ENCODE results near the gene ADAMTS14.
"Not testable (repeated sequence)": the region's sequence is repeated elsewhere in the genome, so short reads cannot be mapped to it uniquely, and the experiment has no call there.

The ADAMTS14 gene

DNA sequence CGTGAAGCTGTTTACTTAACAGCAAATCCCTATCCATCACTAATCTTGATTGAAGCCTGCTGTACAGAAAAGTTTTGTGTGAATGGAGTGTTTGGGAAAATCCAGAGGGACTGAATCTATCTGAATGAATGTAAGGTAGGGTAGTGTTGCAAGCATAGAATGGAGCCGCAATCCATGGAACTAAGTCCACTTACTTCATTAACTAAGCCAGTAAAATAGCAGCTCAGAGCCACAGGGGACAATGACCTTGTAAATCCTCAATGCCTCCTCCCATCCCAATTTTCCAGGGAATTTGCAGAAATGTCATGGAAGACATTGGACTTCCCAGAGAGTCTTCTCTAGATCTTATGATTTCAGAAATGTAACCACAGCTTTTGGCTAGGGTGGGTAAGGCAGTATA is 97.7 kb downstream of the ADAMTS14 start:
- TF ChIP-seq, protein P1, sequence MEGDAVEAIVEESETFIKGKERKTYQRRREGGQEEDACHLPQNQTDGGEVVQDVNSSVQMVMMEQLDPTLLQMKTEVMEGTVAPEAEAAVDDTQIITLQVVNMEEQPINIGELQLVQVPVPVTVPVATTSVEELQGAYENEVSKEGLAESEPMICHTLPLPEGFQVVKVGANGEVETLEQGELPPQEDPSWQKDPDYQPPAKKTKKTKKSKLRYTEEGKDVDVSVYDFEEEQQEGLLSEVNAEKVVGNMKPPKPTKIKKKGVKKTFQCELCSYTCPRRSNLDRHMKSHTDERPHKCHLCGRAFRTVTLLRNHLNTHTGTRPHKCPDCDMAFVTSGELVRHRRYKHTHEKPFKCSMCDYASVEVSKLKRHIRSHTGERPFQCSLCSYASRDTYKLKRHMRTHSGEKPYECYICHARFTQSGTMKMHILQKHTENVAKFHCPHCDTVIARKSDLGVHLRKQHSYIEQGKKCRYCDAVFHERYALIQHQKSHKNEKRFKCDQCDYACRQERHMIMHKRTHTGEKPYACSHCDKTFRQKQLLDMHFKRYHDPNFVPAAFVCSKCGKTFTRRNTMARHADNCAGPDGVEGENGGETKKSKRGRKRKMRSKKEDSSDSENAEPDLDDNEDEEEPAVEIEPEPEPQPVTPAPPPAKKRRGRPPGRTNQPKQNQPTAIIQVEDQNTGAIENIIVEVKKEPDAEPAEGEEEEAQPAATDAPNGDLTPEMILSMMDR (IDR thresholded peaks at IDR 0.05; ENCODE audit: extremely low read depth, missing control alignments) = no peak
- no peak for DNase-seq (ENCODE audit: low spot score)

DNA sequence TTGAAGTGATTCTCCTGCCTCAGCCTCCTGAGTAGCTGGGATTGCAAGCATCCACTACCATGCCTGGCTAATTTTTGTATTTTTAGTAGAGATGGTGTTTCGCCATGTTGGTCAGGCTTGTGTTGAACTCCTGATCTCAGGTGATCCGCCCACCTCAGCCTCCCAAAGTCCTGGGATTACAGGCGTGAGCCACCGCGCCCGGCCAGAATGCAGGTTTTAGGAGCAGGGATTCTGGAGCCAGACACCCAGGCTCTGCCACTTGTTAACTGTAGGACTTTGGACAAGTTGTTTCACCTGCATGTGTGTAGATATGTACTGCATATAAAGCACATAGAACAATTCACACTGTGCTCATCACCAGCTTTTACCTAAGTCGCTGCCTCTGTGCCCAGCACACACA is 98.2 kb downstream of the ADAMTS14 start:
- not testable (repeated sequence) for DNase-seq (ENCODE audit: low spot score)

DNA sequence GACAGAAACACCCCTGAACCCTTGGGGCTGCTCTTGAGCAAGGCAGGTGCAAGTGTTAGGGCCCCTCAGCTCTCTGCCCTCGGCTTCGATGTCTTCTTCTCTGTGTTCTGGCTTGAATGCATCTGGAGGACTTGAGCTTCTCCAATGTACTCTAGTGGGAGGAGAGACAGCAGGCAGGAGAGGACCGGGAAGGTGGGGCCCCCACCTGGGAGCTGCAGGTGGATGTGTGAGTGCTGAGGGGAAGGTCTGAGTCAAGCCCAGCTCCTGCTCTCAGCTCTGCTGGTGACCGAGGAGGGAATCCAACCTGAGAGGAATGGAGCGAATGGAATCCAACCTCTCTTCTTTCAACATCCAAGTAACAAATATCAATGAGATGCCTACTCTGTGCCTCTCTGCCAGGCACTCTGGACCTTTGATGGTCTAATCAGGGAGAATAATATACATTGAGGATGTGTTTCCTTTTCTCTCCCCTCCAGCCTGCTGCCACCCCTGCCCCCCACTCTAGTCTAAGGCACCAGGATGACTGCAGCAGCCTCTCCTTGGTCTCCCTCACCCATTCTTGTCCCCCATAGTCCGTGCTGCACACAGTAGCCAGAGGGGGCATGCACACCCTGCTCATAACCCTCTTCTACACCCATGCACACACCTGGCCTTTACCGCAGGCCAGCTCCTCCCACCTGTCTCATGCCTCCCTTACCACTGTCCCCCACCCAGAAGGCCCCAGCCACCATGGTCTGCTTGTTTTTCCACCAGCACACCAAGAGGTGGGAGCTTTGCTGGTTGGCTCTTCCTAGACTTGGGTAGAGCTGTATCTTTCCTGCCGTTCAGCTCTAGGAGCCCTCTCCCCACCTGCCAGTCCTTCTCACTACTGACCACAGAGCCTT is 99.2 kb downstream of the ADAMTS14 start:
- TF ChIP-seq, protein P1 (IDR thresholded peaks at IDR 0.05; ENCODE audit: extremely low read depth, missing control alignments) = no peak
- no peak for DNase-seq (ENCODE audit: low spot score)

DNA sequence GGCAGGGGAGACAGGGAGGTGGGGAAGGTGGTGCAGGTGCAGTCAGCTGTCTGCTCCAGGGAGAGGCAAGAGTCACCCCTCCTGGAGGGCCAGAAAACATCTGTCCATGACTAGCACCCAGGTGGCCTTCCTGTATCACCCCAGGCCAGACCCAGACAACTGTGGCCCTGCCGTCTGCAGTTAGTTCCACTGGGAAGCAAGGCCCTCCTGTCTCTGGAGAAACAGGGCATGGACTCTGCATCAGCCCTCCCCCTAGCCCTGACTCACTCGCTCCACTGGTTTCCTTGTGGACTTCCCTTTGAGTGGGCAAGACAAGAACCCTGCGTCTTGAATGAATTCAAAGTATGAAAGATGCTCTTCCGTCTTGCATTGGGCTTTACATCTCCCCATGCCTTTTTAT is 100.3 kb downstream of the ADAMTS14 start:
- DNase-seq (ENCODE audit: low spot score) = no peak
- TF ChIP-seq, protein P1 (IDR thresholded peaks at IDR 0.05; ENCODE audit: extremely low read depth, missing control alignments) = no peak

DNA sequence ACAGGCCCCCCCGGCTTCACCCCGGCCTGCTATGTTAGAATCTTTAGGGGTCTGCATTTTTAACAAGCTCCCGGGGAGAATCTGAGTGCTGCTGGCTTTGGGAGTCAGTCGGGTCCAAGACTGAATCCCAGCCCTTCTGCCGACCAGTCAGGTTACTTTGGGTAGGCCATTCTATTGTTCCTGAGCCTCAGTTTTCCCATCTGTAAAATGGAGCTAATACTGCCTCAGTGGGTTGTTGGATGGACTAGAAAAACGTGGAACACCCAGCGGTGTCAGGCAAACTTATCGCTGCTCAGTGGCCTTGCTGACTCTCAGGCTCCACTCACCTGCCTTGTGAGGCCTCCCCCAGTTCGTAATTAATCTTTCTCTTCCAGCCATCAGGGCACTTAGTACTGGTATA is 101.2 kb downstream of the ADAMTS14 start:
- TF ChIP-seq, protein P1 (IDR thresholded peaks at IDR 0.05; ENCODE audit: extremely low read depth, missing control alignments) = no peak
- no peak for DNase-seq (ENCODE audit: low spot score)

DNA sequence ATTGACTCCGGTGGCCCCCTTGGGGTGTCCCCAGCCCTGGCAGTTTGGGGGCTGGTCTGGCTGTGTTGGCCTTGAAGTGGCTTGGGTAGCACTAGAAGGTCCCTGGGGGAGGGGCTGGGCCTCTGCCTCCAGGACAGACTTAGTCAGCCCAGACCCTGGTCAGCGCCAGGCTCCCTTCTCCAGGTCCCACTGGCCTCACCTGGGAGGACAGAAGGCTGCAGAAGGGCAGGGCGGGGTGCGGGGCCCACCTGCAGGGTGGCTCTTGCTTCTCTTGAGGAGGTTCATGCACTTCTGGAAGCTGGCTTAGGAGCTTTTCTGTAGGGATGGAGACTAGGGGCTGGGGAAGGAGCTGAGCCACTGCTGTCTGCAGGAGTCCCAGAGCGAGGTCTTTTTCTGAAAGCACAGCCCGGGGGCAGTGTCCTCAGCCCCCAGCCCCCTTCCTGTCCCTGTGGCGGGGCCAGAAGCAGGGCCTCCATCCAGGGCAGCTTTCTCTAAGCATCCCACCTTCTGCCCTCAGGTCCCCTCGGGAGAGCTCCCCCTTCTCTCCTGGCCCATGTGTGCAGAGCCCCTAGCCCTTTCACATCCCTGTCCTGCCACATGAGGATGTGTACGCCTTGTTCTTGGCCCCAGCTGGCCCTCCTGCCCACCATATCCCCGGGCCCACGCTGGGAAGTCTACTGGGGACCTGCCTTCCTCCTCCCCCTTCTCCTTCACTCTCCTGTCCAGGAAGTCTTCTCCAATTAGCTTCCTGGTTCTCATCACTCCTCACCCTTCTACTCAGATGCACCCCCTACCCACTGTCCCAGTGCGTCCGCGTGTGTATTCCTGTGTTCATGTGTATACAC is 101.9 kb downstream of the ADAMTS14 start:
- TF ChIP-seq, protein P1 (IDR thresholded peaks at IDR 0.05; ENCODE audit: extremely low read depth, missing control alignments) = no peak

DNA sequence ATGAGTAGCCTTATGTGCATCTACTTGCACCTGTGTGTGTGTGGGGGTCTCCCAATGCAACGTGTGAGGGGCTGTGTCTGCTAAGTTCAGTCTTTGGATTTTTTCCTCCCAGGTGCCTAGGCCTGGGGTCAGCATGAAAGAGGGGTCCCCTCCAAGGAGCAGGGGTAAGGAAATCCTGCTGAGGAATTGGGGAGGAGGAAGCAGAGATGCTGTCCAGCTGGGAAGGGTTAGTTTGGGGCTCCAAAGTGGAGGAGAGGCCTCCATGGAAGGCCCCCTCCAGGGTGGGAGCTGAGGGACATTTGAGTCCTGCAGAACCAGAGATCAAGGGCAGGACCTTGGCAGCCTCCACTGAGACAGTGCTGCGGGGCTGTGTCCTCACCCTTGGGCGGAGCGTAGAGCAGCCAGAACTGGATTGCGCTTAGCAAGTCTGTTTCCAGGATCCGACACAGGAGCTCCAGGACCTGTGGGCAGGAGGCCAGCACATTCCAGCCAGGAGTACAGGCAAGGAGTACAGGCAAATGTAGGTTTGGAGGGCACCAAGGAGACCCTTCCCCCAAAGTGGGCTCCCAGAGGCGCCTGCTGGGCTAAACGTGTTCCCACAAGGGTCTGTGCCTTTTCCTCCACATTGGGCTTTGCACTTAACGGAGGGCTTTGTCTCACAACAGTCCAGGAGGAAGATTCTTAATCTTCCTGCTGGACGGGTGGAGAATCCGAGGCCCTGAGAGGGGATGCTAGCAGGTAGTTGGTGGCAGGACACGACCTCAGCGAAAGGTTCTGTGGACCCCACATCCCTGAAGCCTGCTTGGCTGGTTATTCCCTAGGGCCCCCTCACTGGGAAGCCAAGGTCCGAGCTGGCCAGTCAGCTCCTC is 102.7 kb downstream of the ADAMTS14 start:
- TF ChIP-seq, protein P1 (IDR thresholded peaks at IDR 0.05; ENCODE audit: extremely low read depth, missing control alignments) = no peak
- DNase-seq (ENCODE audit: low spot score) = no peak

More for the DNA sequence above, 101.9 kb downstream of the ADAMTS14 start:
- no peak for DNase-seq (ENCODE audit: low spot score)
